Mesothelial cell of epicardium (in vitro differentiated cells): ENCODE results near the gene MPV17L. TPM values are rescaled to one million over a fixed set of nuclear protein-coding genes. Genes with fewer than 3 reads are reported as not detected.
"Not testable (repeated sequence)": the region's sequence is repeated elsewhere in the genome, so short reads cannot be mapped to it uniquely, and the experiment has no call there.

Experiments
- DNase-seq, 2 experiments: peaks; one replicate each; pipeline ENCODE4 v3.0.0; 2021; ENCODE audit warnings: low spot score in 2 of 2; ENCODE audit not compliant: unreplicated experiment in 2 of 2
- H3K27ac Mint-ChIP-seq: 2 replicates; pipeline ENCODE4 v1.8.0; 2021; ENCODE audit warnings: mixed read lengths
- H3K27me3 Mint-ChIP-seq: 2 replicates; pipeline ENCODE4 v1.8.0; 2021; ENCODE audit warnings: low read depth, mixed read lengths
- H3K36me3 Mint-ChIP-seq: 2 replicates; pipeline ENCODE4 v1.8.0; 2021; ENCODE audit warnings: mixed read lengths
- H3K4me1 Mint-ChIP-seq: 2 replicates; pipeline ENCODE4 v1.8.0; 2021; ENCODE audit warnings: mixed read lengths
- H3K4me3 Mint-ChIP-seq: 2 replicates; pipeline ENCODE4 v1.8.0; 2021; ENCODE audit warnings: mild to moderate bottlenecking, moderate library complexity, mixed read lengths
- H3K9me3 Mint-ChIP-seq: 2 replicates; pipeline ENCODE4 v1.8.0; 2021; ENCODE audit warnings: mixed read lengths
- total RNA-seq: library from RNA; stranded (reverse); gene quantifications from 3 replicates; pipeline ENCODE4 v1.2.1, GENCODE V29; 2021

MPV17L gene
- 3.1 to 3.9 TPM (median 3.5 TPM) in 3 replicates for total RNA-seq

GRCh38 chr16:15395631-15396508, at the start of gene MPV17L:
TSS of gene MPV17L (plus strand) at chr16:15395754. CDS start at chr16:15395898, 144 bp downstream.
- not testable (repeated sequence) for H3K36me3 Mint-ChIP-seq, H3K4me1 Mint-ChIP-seq, H3K9me3 Mint-ChIP-seq, H3K27ac Mint-ChIP-seq
- peak; percentile 23 to 46 for DNase-seq
- Mint-ChIP-seq H3K27me3 (peaks cover 13% of the 10 kb centered on the region), H3K4me3 (peak within 1 kb of the TSS; percentile 66)

- not testable (repeated sequence) for H3K4me1 Mint-ChIP-seq, H3K9me3 Mint-ChIP-seq, H3K36me3 Mint-ChIP-seq
Observed at GRCh38 chr16:15348721-15349120, 46.8 kb upstream of the MPV17L start.

GRCh38 chr16:15351251-15351650, 44.3 kb upstream of the MPV17L start:
- not testable (repeated sequence) for H3K36me3 Mint-ChIP-seq, H3K27me3 Mint-ChIP-seq

More at GRCh38 chr16:15348721-15349120, 46.8 kb upstream of the MPV17L start:
- H3K4me3 Mint-ChIP-seq, DNase-seq, H3K27ac Mint-ChIP-seq, H3K27me3 Mint-ChIP-seq: not testable (repeated sequence)

GRCh38 chr16:15351745-15352144, 43.8 kb upstream of the MPV17L start:
- H3K4me1 Mint-ChIP-seq, H3K27ac Mint-ChIP-seq, H3K4me3 Mint-ChIP-seq, H3K36me3 Mint-ChIP-seq, DNase-seq, H3K27me3 Mint-ChIP-seq, H3K9me3 Mint-ChIP-seq: not testable (repeated sequence)

More at GRCh38 chr16:15351251-15351650, 44.3 kb upstream of the MPV17L start:
- not testable (repeated sequence) for H3K4me1 Mint-ChIP-seq, DNase-seq, H3K9me3 Mint-ChIP-seq, H3K4me3 Mint-ChIP-seq, H3K27ac Mint-ChIP-seq

GRCh38 chr16:15352852-15353251, 42.7 kb upstream of the MPV17L start:
- not testable (repeated sequence) for H3K27ac Mint-ChIP-seq, H3K36me3 Mint-ChIP-seq, DNase-seq, H3K27me3 Mint-ChIP-seq, H3K4me1 Mint-ChIP-seq, H3K9me3 Mint-ChIP-seq, H3K4me3 Mint-ChIP-seq

- not testable (repeated sequence) for H3K27me3 Mint-ChIP-seq, H3K27ac Mint-ChIP-seq, H3K4me3 Mint-ChIP-seq
Observed at GRCh38 chr16:15354846-15355245, 40.7 kb upstream of the MPV17L start.

GRCh38 chr16:15357495-15357894, 38.1 kb upstream of the MPV17L start:
- H3K4me1 Mint-ChIP-seq, H3K27ac Mint-ChIP-seq, H3K4me3 Mint-ChIP-seq, H3K36me3 Mint-ChIP-seq, DNase-seq, H3K9me3 Mint-ChIP-seq, H3K27me3 Mint-ChIP-seq: not testable (repeated sequence)

More at GRCh38 chr16:15354846-15355245, 40.7 kb upstream of the MPV17L start:
- not testable (repeated sequence) for H3K36me3 Mint-ChIP-seq, H3K4me1 Mint-ChIP-seq, DNase-seq, H3K9me3 Mint-ChIP-seq

- not testable (repeated sequence) for H3K27me3 Mint-ChIP-seq
Observed at GRCh38 chr16:15378194-15378593, 17.4 kb upstream of the MPV17L start, which contains the start of gene NPIPA5. TSS of gene NPIPA5 (minus strand) at chr16:15378294. CDS start at chr16:15378294, 0 bp downstream.

GRCh38 chr16:15382810-15383209, 12.7 kb upstream of the MPV17L start:
- H3K27me3 Mint-ChIP-seq, H3K9me3 Mint-ChIP-seq, H3K4me1 Mint-ChIP-seq, DNase-seq, H3K27ac Mint-ChIP-seq, H3K36me3 Mint-ChIP-seq, H3K4me3 Mint-ChIP-seq: not testable (repeated sequence)

More at GRCh38 chr16:15378194-15378593, 17.4 kb upstream of the MPV17L start, which contains the start of gene NPIPA5:
- not testable (repeated sequence) for H3K9me3 Mint-ChIP-seq, H3K4me3 Mint-ChIP-seq, H3K36me3 Mint-ChIP-seq, H3K27ac Mint-ChIP-seq, H3K4me1 Mint-ChIP-seq, DNase-seq

- H3K27me3 Mint-ChIP-seq, DNase-seq, H3K4me3 Mint-ChIP-seq, H3K4me1 Mint-ChIP-seq, H3K27ac Mint-ChIP-seq, H3K9me3 Mint-ChIP-seq, H3K36me3 Mint-ChIP-seq: not testable (repeated sequence)
Observed at GRCh38 chr16:15388060-15388459, 7.5 kb upstream of the MPV17L start.

- not testable (repeated sequence) for H3K27ac Mint-ChIP-seq, H3K36me3 Mint-ChIP-seq, H3K9me3 Mint-ChIP-seq, DNase-seq, H3K4me1 Mint-ChIP-seq, H3K27me3 Mint-ChIP-seq, H3K4me3 Mint-ChIP-seq
Observed at GRCh38 chr16:15389916-15390315, 5.6 kb upstream of the MPV17L start.

- not testable (repeated sequence) for DNase-seq, H3K4me1 Mint-ChIP-seq, H3K4me3 Mint-ChIP-seq, H3K27ac Mint-ChIP-seq, H3K9me3 Mint-ChIP-seq, H3K36me3 Mint-ChIP-seq
- H3K27me3 Mint-ChIP-seq, result peaks cover 13% of the 10 kb centered on the region
Observed at GRCh38 chr16:15393025-15393424, 2.5 kb upstream of the MPV17L start.

- not testable (repeated sequence) for H3K4me1 Mint-ChIP-seq, DNase-seq, H3K27ac Mint-ChIP-seq, H3K36me3 Mint-ChIP-seq, H3K9me3 Mint-ChIP-seq
- Mint-ChIP-seq H3K4me3 (peak overlapping the region; percentile 65), H3K27me3 (peaks cover 13% of the 10 kb centered on the region)
Observed at GRCh38 chr16:15396509-15396829, 915 bp downstream of the MPV17L start.
